ENCODE results near the gene LINC01488. TPM values are rescaled to one million over a fixed set of nuclear protein-coding genes. Genes with fewer than 3 reads are reported as not detected.

Gene LINC01488
- total RNA-seq, 1 experiment from 2014 or later, result not detected

DNA sequence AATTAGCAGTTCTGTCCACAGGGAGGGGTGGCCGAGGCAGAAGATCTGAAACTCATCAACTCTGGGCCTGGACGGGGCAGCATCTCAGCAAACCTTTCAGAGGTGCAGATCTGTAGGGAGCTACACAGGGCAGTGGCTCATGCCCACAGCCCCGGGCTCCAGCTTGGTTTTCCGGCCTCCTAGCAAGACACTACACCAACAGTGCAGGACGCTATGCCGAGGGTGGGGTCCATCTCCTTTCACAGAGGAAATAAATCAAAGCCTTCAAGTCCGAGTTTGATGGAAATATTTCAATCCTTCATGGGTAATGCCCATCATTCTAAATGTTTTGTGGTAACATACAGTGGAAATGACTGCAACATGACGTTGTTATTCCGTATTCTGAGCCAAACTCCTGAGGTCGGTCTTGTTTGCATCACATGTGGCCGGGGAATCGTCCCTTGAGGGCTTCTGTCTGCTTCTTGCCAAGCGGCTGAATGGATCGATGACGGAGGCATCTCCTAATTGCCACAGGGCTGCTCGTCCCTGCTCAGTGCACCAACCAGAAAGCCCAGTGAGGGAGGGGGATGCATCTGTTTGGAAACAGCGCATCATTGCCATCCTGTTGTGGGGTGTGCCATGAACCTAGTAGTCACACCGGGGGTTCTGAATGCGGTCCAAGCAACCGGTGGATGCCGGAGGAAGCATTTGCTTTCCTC lies 30.0 kb downstream of the LINC01488 start:
- BruUV-seq (replicated peaks), result no TSS peak
- Mint-ChIP-seq H3K4me1 (ENCODE audit: low read depth, unreplicated experiment) (peaks cover 7% of the 10 kb centered on the region), H3K27ac (ENCODE audit: unreplicated experiment) (no peak overlapping the region), H3K4me3 (ENCODE audit: unreplicated experiment) (no peak overlapping the region), H3K36me3 (ENCODE audit: insufficient read depth, unreplicated experiment) (no peaks in the 10 kb centered on the region), H3K9me3 (ENCODE audit: unreplicated experiment) (peaks cover 10% of the 10 kb centered on the region), H3K27me3 (ENCODE audit: insufficient read depth, unreplicated experiment) (no peaks in the 10 kb centered on the region)
- TF ChIP-seq, protein P1, sequence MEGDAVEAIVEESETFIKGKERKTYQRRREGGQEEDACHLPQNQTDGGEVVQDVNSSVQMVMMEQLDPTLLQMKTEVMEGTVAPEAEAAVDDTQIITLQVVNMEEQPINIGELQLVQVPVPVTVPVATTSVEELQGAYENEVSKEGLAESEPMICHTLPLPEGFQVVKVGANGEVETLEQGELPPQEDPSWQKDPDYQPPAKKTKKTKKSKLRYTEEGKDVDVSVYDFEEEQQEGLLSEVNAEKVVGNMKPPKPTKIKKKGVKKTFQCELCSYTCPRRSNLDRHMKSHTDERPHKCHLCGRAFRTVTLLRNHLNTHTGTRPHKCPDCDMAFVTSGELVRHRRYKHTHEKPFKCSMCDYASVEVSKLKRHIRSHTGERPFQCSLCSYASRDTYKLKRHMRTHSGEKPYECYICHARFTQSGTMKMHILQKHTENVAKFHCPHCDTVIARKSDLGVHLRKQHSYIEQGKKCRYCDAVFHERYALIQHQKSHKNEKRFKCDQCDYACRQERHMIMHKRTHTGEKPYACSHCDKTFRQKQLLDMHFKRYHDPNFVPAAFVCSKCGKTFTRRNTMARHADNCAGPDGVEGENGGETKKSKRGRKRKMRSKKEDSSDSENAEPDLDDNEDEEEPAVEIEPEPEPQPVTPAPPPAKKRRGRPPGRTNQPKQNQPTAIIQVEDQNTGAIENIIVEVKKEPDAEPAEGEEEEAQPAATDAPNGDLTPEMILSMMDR (IDR thresholded peaks at IDR 0.05; ENCODE audit: insufficient read depth in 1 of 2, low read depth in 1 of 2, low read length in 1 of 2, severe bottlenecking in 1 of 2, unreplicated experiment in 1 of 2), result no peak
- DNase-seq, result peak in 1 of 2 experiments; percentile 29
- ChIA-PET CTCF (no interaction called here), POLR2A (no interaction called here)
- Histone ChIP-seq H3K27me3 (replicated peaks; ENCODE audit: control insufficient read depth, insufficient read depth, low read length) (no peaks in the 10 kb centered on the region), H3K9me3 (no peaks in the 10 kb centered on the region), H3K4me1 (peaks cover 5% of the 10 kb centered on the region; the same call in 1 of the 2 replicates), H3K4me3 (ENCODE audit: low read depth, low read length) (no peak overlapping the region), H3K36me3 (ENCODE audit: control insufficient read depth, insufficient read depth, low read length) (no peaks in the 10 kb centered on the region)
- intact Hi-C loops (cut with micrococcal nuclease; ENCODE audit: unreplicated experiment), result no loop called here

DNA sequence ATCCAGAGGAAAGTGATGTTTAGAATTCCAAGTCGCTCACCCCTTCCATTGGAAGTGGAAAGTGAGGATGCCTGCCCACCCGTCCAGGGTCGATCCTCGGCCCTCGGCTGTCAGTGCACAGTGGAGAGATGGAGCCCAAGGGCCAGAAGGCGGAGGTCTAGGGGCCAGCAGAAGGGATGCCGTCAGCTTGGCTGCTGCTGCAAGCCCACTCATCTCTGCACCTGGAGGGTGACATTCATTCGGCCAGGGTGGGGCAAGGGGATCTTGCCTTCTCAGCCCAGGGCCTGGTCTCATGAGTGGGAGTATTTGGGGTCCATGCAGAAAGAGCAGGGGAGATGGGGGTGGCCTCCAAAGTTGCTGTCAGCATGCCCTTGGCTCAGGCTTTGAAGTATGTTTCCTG lies 30.7 kb downstream of the LINC01488 start:
- H3K27ac Mint-ChIP-seq (ENCODE audit: unreplicated experiment), result no peak overlapping the region
- DNase-seq, result peak in 1 of 2 experiments; percentile 32
- ChIA-PET POLR2A (no interaction called here), CTCF (no interaction called here)
- H3K4me3 Mint-ChIP-seq (ENCODE audit: unreplicated experiment), result no peak overlapping the region
- peaks cover 5% of the 10 kb centered on the region; the same call in 1 of the 2 replicates for H3K4me1 ChIP-seq
- peaks cover 7% of the 10 kb centered on the region for H3K4me1 Mint-ChIP-seq (ENCODE audit: low read depth, unreplicated experiment)
- H3K4me3 ChIP-seq (ENCODE audit: low read depth, low read length), result no peak overlapping the region
- no peaks in the 10 kb centered on the region for H3K9me3 ChIP-seq
- intact Hi-C loops (cut with micrococcal nuclease; ENCODE audit: unreplicated experiment), result no loop called here
- H3K36me3 ChIP-seq (ENCODE audit: control insufficient read depth, insufficient read depth, low read length), result no peaks in the 10 kb centered on the region
- no peaks in the 10 kb centered on the region for H3K27me3 ChIP-seq (replicated peaks; ENCODE audit: control insufficient read depth, insufficient read depth, low read length)
- TF ChIP-seq, protein P1 (IDR thresholded peaks at IDR 0.05; ENCODE audit: insufficient read depth in 1 of 2, low read depth in 1 of 2, low read length in 1 of 2, severe bottlenecking in 1 of 2, unreplicated experiment in 1 of 2), result no peak
- no peaks in the 10 kb centered on the region for H3K27me3 Mint-ChIP-seq (ENCODE audit: insufficient read depth, unreplicated experiment)
- BruUV-seq (replicated peaks), result no TSS peak
- H3K36me3 Mint-ChIP-seq (ENCODE audit: insufficient read depth, unreplicated experiment), result no peaks in the 10 kb centered on the region
- peaks cover 10% of the 10 kb centered on the region for H3K9me3 Mint-ChIP-seq (ENCODE audit: unreplicated experiment)

- no peaks in the 10 kb centered on the region for H3K27me3 Mint-ChIP-seq (ENCODE audit: insufficient read depth, unreplicated experiment)
- no TSS peak for BruUV-seq (replicated peaks)
- no peaks in the 10 kb centered on the region for H3K27me3 ChIP-seq (replicated peaks; ENCODE audit: control insufficient read depth, insufficient read depth, low read length)
- DNase-seq, result no peak
- intact Hi-C loops (cut with micrococcal nuclease; ENCODE audit: unreplicated experiment), result no loop called here
- peaks cover 7% of the 10 kb centered on the region for H3K4me1 Mint-ChIP-seq (ENCODE audit: low read depth, unreplicated experiment)
- TF ChIP-seq, protein P1 (IDR thresholded peaks at IDR 0.05; ENCODE audit: insufficient read depth in 1 of 2, low read depth in 1 of 2, low read length in 1 of 2, severe bottlenecking in 1 of 2, unreplicated experiment in 1 of 2), result no peak
- H3K9me3 Mint-ChIP-seq (ENCODE audit: unreplicated experiment), result peaks cover 10% of the 10 kb centered on the region
- H3K4me1 ChIP-seq, result peaks cover 5% of the 10 kb centered on the region; the same call in 1 of the 2 replicates
- H3K27ac Mint-ChIP-seq (ENCODE audit: unreplicated experiment), result no peak overlapping the region
- no peak overlapping the region for H3K4me3 ChIP-seq (ENCODE audit: low read depth, low read length)
- H3K36me3 ChIP-seq (ENCODE audit: control insufficient read depth, insufficient read depth, low read length), result no peaks in the 10 kb centered on the region
- CTCF ChIA-PET, result no interaction called here
- POLR2A ChIA-PET, result no interaction called here
- H3K36me3 Mint-ChIP-seq (ENCODE audit: insufficient read depth, unreplicated experiment), result no peaks in the 10 kb centered on the region
- H3K9me3 ChIP-seq, result peaks cover 3% of the 10 kb centered on the region
- H3K4me3 Mint-ChIP-seq (ENCODE audit: unreplicated experiment), result no peak overlapping the region
Observed at GRCh38 chr11:69512790-69513189, 31.3 kb downstream of the LINC01488 start.
